ENCODE results near the gene TBK1. TPM values are rescaled to one million over a fixed set of nuclear protein-coding genes. Genes with fewer than 3 reads are reported as not detected.

Gene TBK1
- total and polyA plus RNA-seq, 9 of the 15 experiments (the other 6 are each of a cell fraction or from before 2014, with no cell fraction given) = 20.4 to 42.0 (median 27.8) TPM

- TF ChIP-seq SIRT6 (IDR thresholded peaks at IDR 0.05; ENCODE audit: low read depth, low read length) (no peak), EGR1 (conservative IDR thresholded peaks at IDR 0.05) (no peak), EHMT2 (IDR thresholded peaks at IDR 0.05) (no peak), ELF4 (CRISPR knock-in tag; IDR thresholded peaks at IDR 0.05) (no peak), MEIS2 (IDR thresholded peaks at IDR 0.05; ENCODE audit: partially characterized antibody) (no peak), PCBP1 (IDR thresholded peaks at IDR 0.05; ENCODE audit: low read depth, low read length, poor library complexity, severe bottlenecking) (peak; percentile 97), NFXL1 (CRISPR knock-in tag; IDR thresholded peaks at IDR 0.05) (no peak), PRDM10 (IDR thresholded peaks at IDR 0.05; ENCODE audit: partially characterized antibody) (peak; percentile 5), CBX8 (IDR thresholded peaks at IDR 0.05; ENCODE audit: borderline replicate concordance, extremely low read depth, low read depth, low read length, poor library complexity, severe bottlenecking) (no peak), ZNF668 (CRISPR knock-in tag; IDR thresholded peaks at IDR 0.05) (no peak), POLR2H (tag; IDR thresholded peaks at IDR 0.05; ENCODE audit: low read depth) (peak; percentile 92; the same call in 1 of the 2 replicates), NFE2 (IDR thresholded peaks at IDR 0.05; ENCODE audit: low read depth) (no peak), ZNF263 (CRISPR knock-in tag; IDR thresholded peaks at IDR 0.05; ENCODE audit: borderline replicate concordance) (peak; percentile 81), DMBX1 (CRISPR knock-in tag; IDR thresholded peaks at IDR 0.05; ENCODE audit: borderline replicate concordance) (no peak), BRF2 (IDR thresholded peaks at IDR 0.05; ENCODE audit: borderline replicate concordance, insufficient read depth, insufficient read length) (no peak), NONO (IDR thresholded peaks at IDR 0.05; ENCODE audit: low read depth in 2 of 2, low read length in 1 of 2) (peak in 1 of 2 experiments; percentile 68; a peak in 2 of 4 replicates), E2F1 (CRISPR knock-in tag; IDR thresholded peaks at IDR 0.05) (peak; percentile 94), CBX3 (IDR thresholded peaks at IDR 0.05; ENCODE audit: borderline replicate concordance in 1 of 2, low read length in 2 of 2) (no peak), HES1 (IDR thresholded peaks at IDR 0.05; ENCODE audit: low read depth) (no peak), HMGN3 (IDR thresholded peaks at IDR 0.05; ENCODE audit: borderline replicate concordance, extremely low read depth, insufficient read length, low read depth, low read length) (peak; percentile 69)
Observed at GRCh38 chr12:64404470-64405256, 47.3 kb upstream of the TBK1 start (continued).
